HG02798 (cell line): ENCODE measurements around the gene PCDH7.

ENCODE experiments used
- ATAC-seq: cut with Tn5 transposase; IDR thresholded peaks from one replicate; pipeline ENCODE4 v1.9.1; 2021; ENCODE audit warnings: mild to moderate bottlenecking; ENCODE audit not compliant: unreplicated experiment, poor library complexity

The PCDH7 gene

GRCh38 chr4:30770812-30771211 is 50.6 kb downstream of the PCDH7 start:
- no peak for ATAC-seq

- no peak for ATAC-seq
Observed at GRCh38 chr4:30776451-30776850, 56.3 kb downstream of the PCDH7 start.

- ATAC-seq = no peak
Observed at GRCh38 chr4:30776921-30777415, 56.8 kb downstream of the PCDH7 start.
